ENCODE measurements around the gene FURIN.
"Not testable (repeated sequence)": the region's sequence is repeated elsewhere in the genome, so short reads cannot be mapped to it uniquely, and the experiment has no call there.

FURIN gene

GRCh38 chr15:90868261-90868689 is at the start of gene FURIN:
Gene FURIN, plus strand, starts transcription at chr15:90868588. Its CDS starts 7,153 bp downstream, at chr15:90875741.
- DNase-seq: no peak
- in situ Hi-C loops (cut with HindIII; ENCODE audit: low pct_ligation_motif_present, low pct_unique_long_range_greater_than_20kb, low sequenced_read_pairs): no loop called here

DNA sequence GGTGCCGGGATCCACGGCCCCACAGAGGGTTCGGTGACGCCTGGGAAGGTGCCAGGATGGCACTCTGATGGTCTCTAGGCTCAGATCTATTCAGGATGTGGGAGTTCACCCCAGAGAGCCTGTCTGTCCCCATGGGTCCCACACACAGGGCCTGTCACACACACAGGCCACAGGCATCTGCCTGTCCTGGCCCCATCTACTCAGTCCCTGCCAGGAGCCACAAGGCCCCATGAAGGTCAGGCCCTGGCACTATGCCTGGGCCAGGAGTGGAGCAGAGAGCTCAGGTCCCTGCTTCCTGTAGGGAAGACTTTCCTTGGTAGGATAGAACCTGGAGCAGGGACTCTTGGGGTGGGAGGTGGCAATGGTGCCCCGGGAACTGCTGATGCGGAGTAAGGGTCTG is 49.0 kb upstream of the FURIN start:
- no peak for DNase-seq
- in situ Hi-C loops (cut with HindIII; ENCODE audit: low pct_ligation_motif_present, low pct_unique_long_range_greater_than_20kb, low sequenced_read_pairs): no loop called here

DNA sequence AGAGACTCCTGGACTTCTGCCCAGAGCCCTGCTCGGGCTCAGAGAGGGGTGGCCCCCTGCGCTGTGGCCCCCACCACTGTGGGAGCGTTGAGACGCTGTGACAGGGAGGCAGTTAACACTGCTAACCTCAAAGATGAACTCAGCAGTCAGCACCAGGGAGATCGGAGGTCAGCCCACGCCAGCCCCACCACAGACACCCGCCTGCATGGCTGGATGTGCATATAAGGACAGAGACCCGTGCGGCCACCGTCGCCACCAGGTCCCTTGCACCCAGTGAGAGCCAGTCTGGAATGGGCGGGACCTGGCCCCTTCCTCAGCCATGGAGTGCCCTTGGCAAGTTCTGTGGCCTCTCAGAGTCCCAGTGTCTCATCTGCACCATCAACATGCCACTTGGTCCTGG is 48.5 kb upstream of the FURIN start:
- in situ Hi-C loops (cut with HindIII; ENCODE audit: low pct_ligation_motif_present, low pct_unique_long_range_greater_than_20kb, low sequenced_read_pairs): no loop called here
- no peak for DNase-seq

GRCh38 chr15:90820481-90820880 is 47.9 kb upstream of the FURIN start:
- no peak for DNase-seq
- in situ Hi-C loops (cut with HindIII; ENCODE audit: low pct_ligation_motif_present, low pct_unique_long_range_greater_than_20kb, low sequenced_read_pairs): no loop called here

GRCh38 chr15:90822204-90822955 is 46.0 kb upstream of the FURIN start:
- in situ Hi-C loops (cut with HindIII; ENCODE audit: low pct_ligation_motif_present, low pct_unique_long_range_greater_than_20kb, low sequenced_read_pairs): no loop called here

GRCh38 chr15:90823455-90823974 is 44.9 kb upstream of the FURIN start:
- DNase-seq: no peak
- in situ Hi-C loops (cut with HindIII; ENCODE audit: low pct_ligation_motif_present, low pct_unique_long_range_greater_than_20kb, low sequenced_read_pairs): no loop called here

More at GRCh38 chr15:90822204-90822955, 46.0 kb upstream of the FURIN start:
- no peak for DNase-seq

GRCh38 chr15:90825115-90825899 is 43.1 kb upstream of the FURIN start:
- in situ Hi-C loops (cut with HindIII; ENCODE audit: low pct_ligation_motif_present, low pct_unique_long_range_greater_than_20kb, low sequenced_read_pairs); DNase-seq: not testable (repeated sequence)

DNA sequence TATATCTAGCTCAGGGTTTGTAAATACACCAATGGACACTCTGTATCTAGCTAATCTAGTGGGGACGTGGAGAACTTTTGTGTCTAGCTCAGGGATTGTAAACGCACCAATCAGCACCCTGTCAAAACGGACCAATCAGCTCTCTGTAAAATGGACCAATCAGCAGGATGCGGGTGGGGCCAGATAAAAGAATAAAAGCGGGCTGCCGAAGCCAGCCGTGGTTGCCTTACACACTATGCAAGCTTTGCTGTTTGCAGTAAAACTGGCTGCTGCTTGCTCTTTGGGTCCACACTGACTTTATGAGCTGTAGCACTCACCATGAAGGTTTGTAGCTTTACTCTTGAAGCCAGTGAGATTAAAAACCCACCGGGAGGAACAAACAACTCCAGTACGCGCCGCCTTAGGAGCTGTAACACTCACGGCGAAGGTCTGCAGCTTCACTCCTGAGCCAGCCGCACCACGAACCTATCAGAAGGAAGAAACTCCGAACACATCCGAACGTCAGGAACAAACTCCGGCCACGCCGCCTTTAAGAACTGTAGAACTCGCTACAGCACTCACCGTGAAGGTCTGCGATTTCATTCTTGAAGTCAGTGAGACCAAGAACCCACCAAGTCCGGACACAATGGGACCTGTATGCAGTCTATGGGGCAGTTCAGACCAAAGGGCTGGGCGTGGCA is 42.0 kb upstream of the FURIN start:
- in situ Hi-C loops (cut with HindIII; ENCODE audit: low pct_ligation_motif_present, low pct_unique_long_range_greater_than_20kb, low sequenced_read_pairs); DNase-seq: not testable (repeated sequence)

DNA sequence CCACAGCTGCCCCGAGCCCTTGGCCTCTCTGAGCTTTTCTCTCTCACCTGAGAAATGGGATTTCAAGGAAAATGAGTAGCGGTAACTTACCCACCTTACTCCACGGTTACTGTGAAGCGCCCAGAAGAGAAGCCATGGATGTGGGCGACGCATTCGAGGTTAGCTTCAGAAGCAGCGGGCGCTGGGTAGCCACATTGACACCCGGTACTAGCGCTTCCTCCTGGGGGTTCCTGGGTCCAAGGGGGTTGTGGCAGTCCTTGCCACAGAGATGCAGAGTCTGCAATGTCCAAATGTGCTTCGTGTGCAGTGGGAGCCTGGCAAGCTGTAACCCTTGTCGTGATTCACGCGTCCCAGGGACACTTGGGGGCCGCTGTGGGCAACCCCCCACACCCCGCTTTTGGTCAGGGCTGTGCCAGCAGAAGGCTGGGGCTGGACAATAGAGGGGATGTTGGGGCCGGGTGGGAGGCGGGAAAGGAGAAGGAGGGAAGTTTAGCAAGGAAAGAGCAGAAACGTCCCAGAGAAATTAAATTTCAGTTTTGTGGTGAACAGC is 41.4 kb upstream of the FURIN start:
- DNase-seq: no peak
- in situ Hi-C loops (cut with HindIII; ENCODE audit: low pct_ligation_motif_present, low pct_unique_long_range_greater_than_20kb, low sequenced_read_pairs): no loop called here

GRCh38 chr15:90828111-90828510 is 40.3 kb upstream of the FURIN start:
- in situ Hi-C loops (cut with HindIII; ENCODE audit: low pct_ligation_motif_present, low pct_unique_long_range_greater_than_20kb, low sequenced_read_pairs): no loop called here
- DNase-seq: no peak

- in situ Hi-C loops (cut with HindIII; ENCODE audit: low pct_ligation_motif_present, low pct_unique_long_range_greater_than_20kb, low sequenced_read_pairs): no loop called here
These were observed 39.3 kb upstream of the FURIN start for GRCh38 chr15:90829126-90829525.

DNA sequence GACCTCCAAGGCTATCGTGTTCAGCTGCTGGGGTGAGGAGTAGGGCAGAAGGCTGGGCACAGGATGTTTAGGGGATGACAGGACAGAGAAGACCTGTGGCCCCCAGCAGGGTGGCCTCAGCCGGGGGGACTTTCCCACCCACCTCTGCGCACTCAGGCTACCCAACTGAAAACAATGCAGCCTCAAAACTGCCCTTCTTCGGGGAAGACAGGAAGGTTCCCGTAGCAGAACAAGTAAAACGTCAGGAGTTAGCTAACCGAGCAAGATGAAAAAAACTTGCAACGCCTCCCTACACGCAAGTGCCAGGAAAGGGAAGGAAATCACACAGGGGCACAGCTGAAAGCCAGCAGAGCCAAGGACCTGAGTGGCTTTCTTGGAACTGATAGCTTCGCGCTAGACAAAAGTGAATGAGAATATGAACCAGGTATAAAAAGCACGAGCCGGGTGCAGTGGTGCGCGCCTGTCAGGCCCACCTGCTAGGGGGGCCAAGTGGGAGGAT is 38.4 kb upstream of the FURIN start:
- in situ Hi-C loops (cut with HindIII; ENCODE audit: low pct_ligation_motif_present, low pct_unique_long_range_greater_than_20kb, low sequenced_read_pairs): no loop called here
- DNase-seq: no peak

More at GRCh38 chr15:90829126-90829525, 39.3 kb upstream of the FURIN start:
- DNase-seq: no peak

- in situ Hi-C loops (cut with HindIII; ENCODE audit: low pct_ligation_motif_present, low pct_unique_long_range_greater_than_20kb, low sequenced_read_pairs): no loop called here
- DNase-seq: no peak
These were observed 33.8 kb upstream of the FURIN start for GRCh38 chr15:90834626-90835025.

- in situ Hi-C loops (cut with HindIII; ENCODE audit: low pct_ligation_motif_present, low pct_unique_long_range_greater_than_20kb, low sequenced_read_pairs): no loop called here
- DNase-seq: no peak
These were observed 32.0 kb upstream of the FURIN start for GRCh38 chr15:90836296-90836871.

GRCh38 chr15:90837094-90837493 is 31.3 kb upstream of the FURIN start:
- DNase-seq: no peak
- in situ Hi-C loops (cut with HindIII; ENCODE audit: low pct_ligation_motif_present, low pct_unique_long_range_greater_than_20kb, low sequenced_read_pairs): no loop called here

- in situ Hi-C loops (cut with HindIII; ENCODE audit: low pct_ligation_motif_present, low pct_unique_long_range_greater_than_20kb, low sequenced_read_pairs): no loop called here
- DNase-seq: no peak
These were observed 30.2 kb upstream of the FURIN start for GRCh38 chr15:90838139-90838538.

GRCh38 chr15:90838544-90838943 is 29.8 kb upstream of the FURIN start:
- DNase-seq: no peak
- in situ Hi-C loops (cut with HindIII; ENCODE audit: low pct_ligation_motif_present, low pct_unique_long_range_greater_than_20kb, low sequenced_read_pairs): no loop called here

Data from ACHN (cell line).